WTC11 (cell line): ENCODE data around the gene ENG. TPM values are rescaled to one million over a fixed set of nuclear protein-coding genes. Genes with fewer than 3 reads are reported as not detected.
A peak's percentile ranks its signal among the peaks of the same experiment; 100 is the strongest.

ENCODE experiments used
- AR ChIP-seq: fragments of 250-450 bp; sonication (Bioruptor Pico); IDR thresholded peaks from 2 replicates; pipeline ENCODE4 v1.9.0; 2021; ENCODE audit warnings: mild to moderate bottlenecking
- CBFB ChIP-seq: sonication (generic); formaldehyde crosslinking; IDR thresholded peaks from 2 replicates; pipeline ENCODE4 v1.8.1; 2022; ENCODE audit warnings: mild to moderate bottlenecking, low read depth, missing genetic modification reagents
- EMX1 ChIP-seq: fragments of 250-450 bp; sonication (Bioruptor Pico); IDR thresholded peaks from 2 replicates; pipeline ENCODE4 v1.8.0; 2021; ENCODE audit warnings: mild to moderate bottlenecking
- FOXJ3 ChIP-seq: sonication (generic); formaldehyde crosslinking; IDR thresholded peaks from 2 replicates; pipeline ENCODE4 v1.9.0; 2021; ENCODE audit warnings: missing genetic modification reagents, mild to moderate bottlenecking, borderline replicate concordance
- FOXP4 ChIP-seq: sonication (generic); formaldehyde crosslinking; IDR thresholded peaks from 2 replicates; pipeline ENCODE4 v1.8.0; 2022; ENCODE audit warnings: mild to moderate bottlenecking, missing genetic modification reagents
- GTF2I ChIP-seq: fragments of 250-450 bp; sonication (Bioruptor Pico); conservative IDR thresholded peaks from 2 replicates; pipeline ENCODE4 v1.4.0; 2021; ENCODE audit warnings: mild to moderate bottlenecking
- HMGA2 ChIP-seq: fragments of 250-450 bp; sonication (Bioruptor Pico); IDR thresholded peaks from 2 replicates; pipeline ENCODE4 v1.4.0; 2021; ENCODE audit warnings: mild to moderate bottlenecking, moderate library complexity
- MYBL2 ChIP-seq: sonication (generic); formaldehyde crosslinking; IDR thresholded peaks from 2 replicates; pipeline ENCODE4 v1.8.1; 2023; ENCODE audit warnings: mild to moderate bottlenecking, moderate library complexity, missing genetic modification reagents
- NFATC4 ChIP-seq: fragments of 250-450 bp; sonication (Bioruptor Pico); IDR thresholded peaks from 2 replicates; pipeline ENCODE4 v1.9.0; 2021; ENCODE audit warnings: mild to moderate bottlenecking
- SMAD3 ChIP-seq: sonication (generic); formaldehyde crosslinking; IDR thresholded peaks from 2 replicates; pipeline ENCODE4 v1.8.0; 2022; ENCODE audit warnings: missing genetic modification reagents, mild to moderate bottlenecking, borderline replicate concordance
- USF1 ChIP-seq: sonication (generic); formaldehyde crosslinking; IDR thresholded peaks from 2 replicates; pipeline ENCODE4 v1.8.0; 2022; ENCODE audit warnings: mild to moderate bottlenecking, missing genetic modification reagents
- USF2 ChIP-seq: sonication (generic); formaldehyde crosslinking; IDR thresholded peaks from 2 replicates; pipeline ENCODE4 v1.8.1; 2023; ENCODE audit warnings: mild to moderate bottlenecking, missing genetic modification reagents, moderate library complexity
- ZNF317 ChIP-seq: sonication (generic); formaldehyde crosslinking; IDR thresholded peaks from 2 replicates; pipeline ENCODE4 v1.8.1; 2023; ENCODE audit warnings: low read depth, mild to moderate bottlenecking, moderate library complexity, missing genetic modification reagents, borderline replicate concordance
- ZNF425 ChIP-seq: fragments of 250-450 bp; sonication (Bioruptor Pico); conservative IDR thresholded peaks from 2 replicates; pipeline ENCODE4 v1.9.0; 2021; ENCODE audit warnings: mild to moderate bottlenecking
- ZNF512 ChIP-seq: sonication (generic); formaldehyde crosslinking; IDR thresholded peaks from 2 replicates; pipeline ENCODE4 v1.8.1; 2022; ENCODE audit warnings: missing genetic modification reagents, borderline replicate concordance
- total RNA-seq: library from RNA; stranded (reverse); gene quantifications from 3 replicates; pipeline ENCODE4 v1.2.3, GENCODE V29; 2021
- TF ChIP-seq, protein P1 (sequence below): sonication (generic); formaldehyde crosslinking; IDR thresholded peaks from 2 replicates; pipeline ENCODE4 v1.8.1; 2023; ENCODE audit warnings: mild to moderate bottlenecking, missing genetic modification reagents, borderline replicate concordance
- TF ChIP-seq, protein P2 (sequence below): sonication (generic); formaldehyde crosslinking; IDR thresholded peaks from 2 replicates; pipeline ENCODE4 v1.8.1; 2022; ENCODE audit warnings: mild to moderate bottlenecking, moderate library complexity, missing genetic modification reagents
- TF ChIP-seq, protein P3 (sequence below): sonication (generic); formaldehyde crosslinking; IDR thresholded peaks from 2 replicates; pipeline ENCODE4 v1.8.1; 2022; ENCODE audit warnings: low read depth, missing genetic modification reagents, borderline replicate concordance
- TF ChIP-seq, protein P4 (sequence below): sonication (generic); formaldehyde crosslinking; IDR thresholded peaks from 2 replicates; pipeline ENCODE4 v1.8.0; 2022; ENCODE audit warnings: mild to moderate bottlenecking, missing genetic modification reagents

Gene ENG
- total RNA-seq, 1 experiment from 2014 or later = 4.4 TPM

GRCh38 chr9:127802576-127803443, 51.6 kb downstream of the ENG start, which contains the start of gene FPGS (continued):
- TF ChIP-seq ZNF512 (no peak), ZNF425 (no peak), FOXJ3 (CRISPR knock-in tag) (no peak), SMAD3 (CRISPR knock-in tag) (peak; percentile 73; the same call in 1 of the 2 replicates), USF2 (CRISPR knock-in tag) (peak; percentile 75), EMX1 (CRISPR knock-in tag) (peak; percentile 45; the same call in 1 of the 2 replicates), ZNF317 (CRISPR knock-in tag) (no peak), GTF2I (CRISPR knock-in tag) (no peak), CBFB (CRISPR knock-in tag) (0 out of 2 replicates have a peak, but pooled peaks have one; percentile 44), USF1 (CRISPR knock-in tag) (peak; percentile 76; the same call in 1 of the 2 replicates), FOXP4 (peak; percentile 95), AR (no peak), NFATC4 (CRISPR knock-in tag) (no peak), HMGA2 (CRISPR knock-in tag) (no peak), MYBL2 (CRISPR knock-in tag) (peak; percentile 89)
- TF ChIP-seq, protein P1, sequence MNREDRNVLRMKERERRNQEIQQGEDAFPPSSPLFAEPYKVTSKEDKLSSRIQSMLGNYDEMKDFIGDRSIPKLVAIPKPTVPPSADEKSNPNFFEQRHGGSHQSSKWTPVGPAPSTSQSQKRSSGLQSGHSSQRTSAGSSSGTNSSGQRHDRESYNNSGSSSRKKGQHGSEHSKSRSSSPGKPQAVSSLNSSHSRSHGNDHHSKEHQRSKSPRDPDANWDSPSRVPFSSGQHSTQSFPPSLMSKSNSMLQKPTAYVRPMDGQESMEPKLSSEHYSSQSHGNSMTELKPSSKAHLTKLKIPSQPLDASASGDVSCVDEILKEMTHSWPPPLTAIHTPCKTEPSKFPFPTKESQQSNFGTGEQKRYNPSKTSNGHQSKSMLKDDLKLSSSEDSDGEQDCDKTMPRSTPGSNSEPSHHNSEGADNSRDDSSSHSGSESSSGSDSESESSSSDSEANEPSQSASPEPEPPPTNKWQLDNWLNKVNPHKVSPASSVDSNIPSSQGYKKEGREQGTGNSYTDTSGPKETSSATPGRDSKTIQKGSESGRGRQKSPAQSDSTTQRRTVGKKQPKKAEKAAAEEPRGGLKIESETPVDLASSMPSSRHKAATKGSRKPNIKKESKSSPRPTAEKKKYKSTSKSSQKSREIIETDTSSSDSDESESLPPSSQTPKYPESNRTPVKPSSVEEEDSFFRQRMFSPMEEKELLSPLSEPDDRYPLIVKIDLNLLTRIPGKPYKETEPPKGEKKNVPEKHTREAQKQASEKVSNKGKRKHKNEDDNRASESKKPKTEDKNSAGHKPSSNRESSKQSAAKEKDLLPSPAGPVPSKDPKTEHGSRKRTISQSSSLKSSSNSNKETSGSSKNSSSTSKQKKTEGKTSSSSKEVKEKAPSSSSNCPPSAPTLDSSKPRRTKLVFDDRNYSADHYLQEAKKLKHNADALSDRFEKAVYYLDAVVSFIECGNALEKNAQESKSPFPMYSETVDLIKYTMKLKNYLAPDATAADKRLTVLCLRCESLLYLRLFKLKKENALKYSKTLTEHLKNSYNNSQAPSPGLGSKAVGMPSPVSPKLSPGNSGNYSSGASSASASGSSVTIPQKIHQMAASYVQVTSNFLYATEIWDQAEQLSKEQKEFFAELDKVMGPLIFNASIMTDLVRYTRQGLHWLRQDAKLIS (CRISPR knock-in tag) = no peak
- TF ChIP-seq, protein P2, sequence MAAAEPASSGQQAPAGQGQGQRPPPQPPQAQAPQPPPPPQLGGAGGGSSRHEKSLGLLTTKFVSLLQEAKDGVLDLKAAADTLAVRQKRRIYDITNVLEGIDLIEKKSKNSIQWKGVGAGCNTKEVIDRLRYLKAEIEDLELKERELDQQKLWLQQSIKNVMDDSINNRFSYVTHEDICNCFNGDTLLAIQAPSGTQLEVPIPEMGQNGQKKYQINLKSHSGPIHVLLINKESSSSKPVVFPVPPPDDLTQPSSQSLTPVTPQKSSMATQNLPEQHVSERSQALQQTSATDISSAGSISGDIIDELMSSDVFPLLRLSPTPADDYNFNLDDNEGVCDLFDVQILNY = 0 out of 2 replicates have a peak, but pooled peaks have one; percentile 49
- TF ChIP-seq, protein P3, sequence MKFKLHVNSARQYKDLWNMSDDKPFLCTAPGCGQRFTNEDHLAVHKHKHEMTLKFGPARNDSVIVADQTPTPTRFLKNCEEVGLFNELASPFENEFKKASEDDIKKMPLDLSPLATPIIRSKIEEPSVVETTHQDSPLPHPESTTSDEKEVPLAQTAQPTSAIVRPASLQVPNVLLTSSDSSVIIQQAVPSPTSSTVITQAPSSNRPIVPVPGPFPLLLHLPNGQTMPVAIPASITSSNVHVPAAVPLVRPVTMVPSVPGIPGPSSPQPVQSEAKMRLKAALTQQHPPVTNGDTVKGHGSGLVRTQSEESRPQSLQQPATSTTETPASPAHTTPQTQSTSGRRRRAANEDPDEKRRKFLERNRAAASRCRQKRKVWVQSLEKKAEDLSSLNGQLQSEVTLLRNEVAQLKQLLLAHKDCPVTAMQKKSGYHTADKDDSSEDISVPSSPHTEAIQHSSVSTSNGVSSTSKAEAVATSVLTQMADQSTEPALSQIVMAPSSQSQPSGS = no peak
- TF ChIP-seq, protein P4, sequence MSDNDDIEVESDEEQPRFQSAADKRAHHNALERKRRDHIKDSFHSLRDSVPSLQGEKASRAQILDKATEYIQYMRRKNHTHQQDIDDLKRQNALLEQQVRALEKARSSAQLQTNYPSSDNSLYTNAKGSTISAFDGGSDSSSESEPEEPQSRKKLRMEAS (CRISPR knock-in tag) = peak; percentile 97
